Uterus (tissue), 4 donors: ENCODE data around the gene IL16. TPM values are rescaled to one million over a fixed set of nuclear protein-coding genes. Genes with fewer than 3 reads are reported as not detected.
"Not testable (repeated sequence)": the region's sequence is repeated elsewhere in the genome, so short reads cannot be mapped to it uniquely, and the experiment has no call there.

Source experiments
- DNase-seq, 2 donors: peaks; one replicate each; pipeline ENCODE4 v3.0.0-alpha.2; 2019 to 2020
- H3K27ac ChIP-seq, 2 donors: fragments of 200-600 bp; sonication (generic); 1 replicate in 1 of 2; 2 replicates in 1 of 2; pipeline ENCODE4 v1.5.1; 2016 to 2018
- H3K27me3 ChIP-seq, 2 donors: fragments of 200-600 bp; sonication (generic); one replicate each; pipeline ENCODE4 v1.5.1; 2018 to 2019; ENCODE audit warnings: control low read depth in 1 of 2
- H3K36me3 ChIP-seq, 2 donors: fragments of 200-600 bp; sonication (generic); one replicate each; pipeline ENCODE4 v1.5.1; 2019; ENCODE audit warnings: control low read depth in 1 of 2
- H3K4me1 ChIP-seq, 2 donors: fragments of 200-600 bp; sonication (generic); one replicate each; pipeline ENCODE4 v1.5.1; 2018 to 2019; ENCODE audit warnings: control low read depth in 1 of 2
- H3K4me3 ChIP-seq, 2 donors: fragments of 200-600 bp; sonication (generic); 1 replicate in 1 of 2; 2 replicates in 1 of 2; pipeline ENCODE4 v1.5.1; 2018 to 2019; ENCODE audit warnings: mild to moderate bottlenecking in 1 of 2
- H3K9me3 ChIP-seq, 2 donors: fragments of 200-600 bp; sonication (generic); one replicate each; pipeline ENCODE4 v1.5.1; 2019; ENCODE audit warnings: control low read depth in 1 of 2
- POLR2A ChIP-seq, 2 donors: fragments of 450-650 bp; IDR thresholded peaks; one replicate each; pipeline ENCODE4 v1.6.1; 2016; ENCODE audit warnings: antibody characterized with exemption in 2 of 2, mild to moderate bottlenecking in 1 of 2, moderate library complexity in 1 of 2
- intact Hi-C: fragments of 100-400 bp; cut with DNase I; formaldehyde crosslinking; loops from one replicate; pipeline ENCODE4 v1.15.1; 2023; ENCODE audit warnings: low total_unique reads
- total RNA-seq, 4 donors: library from RNA; depleted of rRNA in 3 of 4; stranded (reverse); fragments of >200 nt in 3 of 4; gene quantifications; one replicate each; pipeline versions ENCODE4 v1.1.0 to v1.2.4, GENCODE V29; 2014 to 2023
- TF ChIP-seq, protein P1 (sequence below), 4 experiments: fragments of 200-600 bp in 2 of 4; fragments of 450-650 bp in 2 of 4; sonication (generic) in 2 of 4; IDR thresholded peaks; one replicate each; pipeline ENCODE4 v1.5.1; 2016 to 2019; ENCODE audit warnings: antibody characterized with exemption in 4 of 4, mild to moderate bottlenecking in 2 of 4, moderate library complexity in 1 of 4
- donor health status: DM: yes; HTN: yes; CAD: no.

Gene IL16
- total RNA-seq, 4 donors from 2014 or later = 16.6 to 69.2 (median 23.1) TPM

DNA sequence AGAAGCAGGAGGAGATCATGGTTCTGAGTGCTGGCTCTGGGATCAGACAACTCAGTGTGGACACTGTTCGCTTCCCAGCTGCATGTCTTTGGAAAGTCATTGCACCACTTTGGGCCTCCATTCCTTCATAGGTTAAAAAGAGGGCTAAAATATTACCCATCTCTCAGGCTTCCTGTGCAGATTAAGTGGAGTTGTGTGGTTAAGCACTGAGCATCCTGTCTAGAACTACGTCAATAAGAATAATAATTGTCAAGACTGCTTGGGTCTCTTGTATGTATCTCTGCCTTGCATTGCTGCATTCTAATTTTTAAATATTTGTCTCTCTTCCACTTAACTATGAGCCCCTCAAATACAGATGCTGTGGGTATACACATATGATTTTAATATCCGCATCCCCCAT lies 40.4 kb upstream of the IL16 start:
- Histone ChIP-seq H3K27me3 (no peaks in the 10 kb centered on the region), H3K9me3 (no peaks in the 10 kb centered on the region), H3K36me3 (no peaks in the 10 kb centered on the region), H3K27ac (peak overlapping the region in 1 of 2 donors; percentile 78), H3K4me1 (peaks cover 0 to 7% of the 10 kb centered on the region in 2 donors), H3K4me3 (no peak overlapping the region)
- no peak for DNase-seq
- intact Hi-C loops = loop anchor here (10.0 kb wide), 1 partner anchor 108 kb away; no protein-coding TSS in a partner anchor
- no peak for TF ChIP-seq POLR2A (IDR thresholded peaks at IDR 0.05)
- TF ChIP-seq, protein P1, sequence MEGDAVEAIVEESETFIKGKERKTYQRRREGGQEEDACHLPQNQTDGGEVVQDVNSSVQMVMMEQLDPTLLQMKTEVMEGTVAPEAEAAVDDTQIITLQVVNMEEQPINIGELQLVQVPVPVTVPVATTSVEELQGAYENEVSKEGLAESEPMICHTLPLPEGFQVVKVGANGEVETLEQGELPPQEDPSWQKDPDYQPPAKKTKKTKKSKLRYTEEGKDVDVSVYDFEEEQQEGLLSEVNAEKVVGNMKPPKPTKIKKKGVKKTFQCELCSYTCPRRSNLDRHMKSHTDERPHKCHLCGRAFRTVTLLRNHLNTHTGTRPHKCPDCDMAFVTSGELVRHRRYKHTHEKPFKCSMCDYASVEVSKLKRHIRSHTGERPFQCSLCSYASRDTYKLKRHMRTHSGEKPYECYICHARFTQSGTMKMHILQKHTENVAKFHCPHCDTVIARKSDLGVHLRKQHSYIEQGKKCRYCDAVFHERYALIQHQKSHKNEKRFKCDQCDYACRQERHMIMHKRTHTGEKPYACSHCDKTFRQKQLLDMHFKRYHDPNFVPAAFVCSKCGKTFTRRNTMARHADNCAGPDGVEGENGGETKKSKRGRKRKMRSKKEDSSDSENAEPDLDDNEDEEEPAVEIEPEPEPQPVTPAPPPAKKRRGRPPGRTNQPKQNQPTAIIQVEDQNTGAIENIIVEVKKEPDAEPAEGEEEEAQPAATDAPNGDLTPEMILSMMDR (IDR thresholded peaks at IDR 0.05) = no peak

DNA sequence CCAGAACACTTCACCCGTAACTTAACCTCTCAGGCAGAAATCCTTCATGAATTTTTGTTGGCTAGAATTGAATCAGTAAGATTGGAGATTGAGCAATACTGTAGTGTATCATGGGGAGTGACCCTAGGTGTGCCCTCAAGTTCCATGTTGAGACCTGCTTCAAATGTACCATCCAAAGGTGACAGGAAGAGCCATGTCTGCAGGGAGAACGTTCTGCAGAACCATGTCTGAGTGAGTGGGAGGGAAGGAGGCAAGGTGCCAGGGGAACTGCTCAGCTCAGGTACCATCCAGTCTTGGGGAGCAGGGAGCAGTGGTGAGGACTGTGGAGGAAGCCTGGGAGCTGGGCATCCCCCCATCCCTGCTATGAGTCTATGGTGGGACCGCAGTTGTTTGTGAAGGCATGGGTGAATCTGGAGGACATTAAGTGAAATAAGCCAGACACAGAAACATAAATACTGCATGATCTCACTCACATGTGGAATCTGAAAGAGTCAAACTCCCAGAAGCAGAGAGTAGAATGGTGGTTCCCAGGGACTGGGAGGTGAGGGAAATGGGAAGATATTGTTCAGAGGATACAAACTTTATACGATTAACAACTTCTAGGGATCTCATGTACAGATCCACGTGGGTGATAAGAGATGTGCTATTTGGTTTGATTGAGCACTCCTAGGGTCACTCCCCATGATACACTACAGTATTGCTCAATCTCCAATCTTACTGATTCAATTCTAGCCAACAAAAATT lies 39.3 kb upstream of the IL16 start:
- intact Hi-C loops = loop anchor here (10.0 kb wide), 1 partner anchor 107 kb away; no protein-coding TSS in a partner anchor
- no peaks in the 10 kb centered on the region for H3K9me3 ChIP-seq
- DNase-seq = peak; percentile 39 to 51
- no peak overlapping the region for H3K4me3 ChIP-seq
- no peaks in the 10 kb centered on the region for H3K27me3 ChIP-seq
- TF ChIP-seq, protein P1 (IDR thresholded peaks at IDR 0.05) = no peak
- TF ChIP-seq POLR2A (IDR thresholded peaks at IDR 0.05) = no peak
- H3K27ac ChIP-seq = peak overlapping the region; percentile 67 to 78
- peaks cover 0 to 7% of the 10 kb centered on the region in 2 donors for H3K4me1 ChIP-seq
- no peaks in the 10 kb centered on the region for H3K36me3 ChIP-seq

DNA sequence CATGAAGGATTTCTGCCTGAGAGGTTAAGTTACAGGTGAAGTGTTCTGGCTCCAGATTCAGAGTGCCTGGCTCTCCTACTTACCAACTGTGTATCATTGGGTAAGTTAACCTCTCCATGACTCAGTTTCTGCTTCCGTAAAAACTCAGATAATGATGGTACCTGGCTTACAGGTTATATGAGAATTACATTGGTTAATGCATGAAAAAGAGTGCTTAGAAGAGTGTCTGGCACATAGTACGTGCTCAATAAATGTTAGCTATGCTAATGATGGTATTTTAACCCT lies 38.8 kb upstream of the IL16 start:
- no peak overlapping the region for H3K4me3 ChIP-seq
- peak overlapping the region; percentile 67 to 78 for H3K27ac ChIP-seq
- no peaks in the 10 kb centered on the region for H3K27me3 ChIP-seq
- peaks cover 0 to 7% of the 10 kb centered on the region in 2 donors for H3K4me1 ChIP-seq
- intact Hi-C loops = loop anchor here (10.0 kb wide), 1 partner anchor 107 kb away; no protein-coding TSS in a partner anchor
- TF ChIP-seq, protein P1 (IDR thresholded peaks at IDR 0.05) = no peak
- TF ChIP-seq POLR2A (IDR thresholded peaks at IDR 0.05) = no peak
- H3K9me3 ChIP-seq = no peaks in the 10 kb centered on the region
- H3K36me3 ChIP-seq = no peaks in the 10 kb centered on the region
- no peak for DNase-seq

DNA sequence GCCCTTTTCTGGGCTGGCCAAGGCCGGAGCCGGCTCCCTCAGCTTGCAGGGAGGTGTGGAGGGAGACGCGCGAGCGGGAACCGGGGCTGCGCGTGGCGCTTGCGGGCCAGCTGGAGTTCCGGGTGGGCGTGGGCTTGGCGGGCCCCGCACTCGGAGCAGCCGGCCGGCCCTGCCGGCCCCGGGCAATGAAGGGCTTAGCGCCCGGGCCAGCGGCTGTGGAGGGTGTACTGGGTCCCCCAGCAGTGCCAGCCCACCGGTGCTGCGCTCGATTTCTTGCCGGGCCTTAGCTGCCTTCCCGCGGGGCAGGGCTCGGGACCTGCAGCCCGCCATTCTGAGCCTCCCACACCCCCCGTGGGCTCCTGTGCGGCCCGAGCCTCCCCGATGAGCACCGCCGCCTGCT lies 38.1 kb upstream of the IL16 start:
- not testable (repeated sequence) for H3K27me3 ChIP-seq, H3K36me3 ChIP-seq, H3K9me3 ChIP-seq, DNase-seq, H3K4me1 ChIP-seq, H3K4me3 ChIP-seq
- intact Hi-C loops = loop anchor here (10.0 kb wide), 1 partner anchor 106 kb away; no protein-coding TSS in a partner anchor
- peak overlapping the region in 1 of 2 donors; percentile 78 for H3K27ac ChIP-seq

DNA sequence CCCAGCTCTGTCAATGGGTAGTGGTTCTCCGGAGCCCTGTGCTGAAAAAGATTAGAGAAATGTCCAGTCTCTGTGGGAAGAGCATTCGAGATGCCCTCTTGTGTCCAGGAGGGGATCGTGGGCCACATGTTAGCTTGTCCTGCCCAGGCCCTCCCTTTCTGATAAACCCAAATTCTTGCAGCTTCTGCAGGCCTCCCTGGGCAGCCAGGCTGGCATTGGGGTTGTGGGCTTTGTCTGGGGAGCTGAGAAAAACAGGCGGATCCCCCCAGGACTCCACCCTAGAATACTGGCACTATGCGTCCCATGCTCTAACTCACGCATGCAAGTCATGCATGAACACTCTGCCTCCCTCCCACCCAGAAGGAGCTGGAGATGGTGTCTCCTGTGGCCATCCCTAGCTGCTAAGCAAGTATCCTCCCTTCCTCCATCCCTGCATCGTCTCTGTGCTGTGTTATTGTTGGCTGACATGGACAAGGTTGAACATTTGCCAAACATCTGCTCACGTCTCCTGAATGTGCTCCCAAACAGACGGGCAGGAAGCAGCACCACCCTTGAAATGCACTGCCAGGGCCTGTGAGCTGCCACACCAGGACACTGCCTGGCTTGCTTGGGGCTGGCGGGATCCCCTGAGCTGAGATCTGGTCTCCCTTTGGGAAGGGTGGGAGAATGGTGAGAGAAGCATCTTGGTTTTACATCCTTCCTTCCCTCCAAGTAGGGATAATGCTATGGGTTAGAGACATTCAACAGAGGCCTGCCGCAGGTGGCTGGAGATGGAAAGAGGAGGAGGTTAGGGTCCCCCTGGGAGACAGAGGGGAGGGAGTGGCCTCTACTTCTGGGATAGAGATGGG lies 36.1 kb upstream of the IL16 start:
- Histone ChIP-seq H3K27me3 (no peaks in the 10 kb centered on the region), H3K27ac (peak overlapping the region; percentile 20 to 51), H3K4me1 (peaks cover 0 to 7% of the 10 kb centered on the region in 2 donors), H3K36me3 (no peaks in the 10 kb centered on the region), H3K9me3 (no peaks in the 10 kb centered on the region), H3K4me3 (no peak overlapping the region)
- TF ChIP-seq POLR2A (IDR thresholded peaks at IDR 0.05) = no peak
- TF ChIP-seq, protein P1 (IDR thresholded peaks at IDR 0.05) = no peak
- peak; percentile 65 to 79 for DNase-seq
- intact Hi-C loops = no loop called here
